Body of pancreas (tissue), 4 donors: Measurements from ENCODE around the gene NAA40. TPM values are rescaled to one million over a fixed set of nuclear protein-coding genes. Genes with fewer than 3 reads are reported as not detected.

Source experiments
- ATAC-seq: fragments of 150-250 bp; one replicate; pipeline ENCODE4 v1.9.1; 2016
- DNase-seq, 4 donors: peaks; one replicate each; pipeline ENCODE4 v3.0.0-alpha.2; 2019
- H3K27ac ChIP-seq, 4 donors: fragments of 200-600 bp; sonication (generic); 1 replicate in 3 of 4; 2 replicates in 1 of 4; pipeline versions ENCODE4 v1.5.1 to v1.6.1; 2016 to 2019; ENCODE audit warnings: mild to moderate bottlenecking in 1 of 4, mixed read lengths in 1 of 4, moderate library complexity in 1 of 4
- H3K27me3 ChIP-seq, 2 donors: fragments of 200-600 bp; sonication (generic); one replicate each; pipeline ENCODE4 v1.6.0; 2016; ENCODE audit warnings: mild to moderate bottlenecking in 1 of 2
- H3K36me3 ChIP-seq, 2 donors: fragments of 200-600 bp; sonication (generic); replicated peaks in 1 of 2; 2 replicates each; pipeline ENCODE4 v1.5.1; 2016; ENCODE audit warnings: low read depth in 2 of 2; ENCODE audit not compliant: insufficient read depth in 1 of 2
- H3K4me1 ChIP-seq: fragments of 200-600 bp; sonication (generic); one replicate; pipeline ENCODE4 v1.6.0; 2016
- H3K4me3 ChIP-seq, 2 donors: fragments of 200-600 bp; sonication (generic); 1 replicate in 1 of 2; 2 replicates in 1 of 2; pipeline ENCODE4 v1.5.1; 2016 to 2019
- H3K9me3 ChIP-seq, 3 donors: fragments of 200-600 bp; sonication (generic); 1 replicate in 2 of 3; 2 replicates in 1 of 3; pipeline ENCODE4 v1.5.1; 2016
- POLR2A ChIP-seq, 3 donors: fragments of 450-650 bp; IDR thresholded peaks; one replicate each; pipeline ENCODE4 v1.6.1; 2016; ENCODE audit warnings: antibody characterized with exemption in 3 of 3, mild to moderate bottlenecking in 2 of 3
- WGBS, 2 donors: methylation state at CpG; one replicate each; pipeline ENCODE4 v1.1.5; 2017; 5-methylcytosine and 5-hydroxymethylcytosine counted together
- intact Hi-C: fragments of 100-400 bp; cut with DNase I; formaldehyde crosslinking; loops from one replicate; pipeline ENCODE4 v1.15.1; 2023
- total RNA-seq, 2 donors: library from RNA; depleted of rRNA; stranded (reverse); fragments of >200 nt; gene quantifications; one replicate each; pipeline ENCODE4 v1.1.0, GENCODE V29; 2016
- TF ChIP-seq, protein P1 (sequence below), 7 experiments: fragments of 450-650 bp in 4 of 7; fragments of 200-600 bp in 3 of 7; sonication (generic) in 3 of 7; IDR thresholded peaks; one replicate each; pipeline ENCODE4 v1.5.1; 2016 to 2019; ENCODE audit warnings: antibody characterized with exemption in 7 of 7

The NAA40 gene
- total RNA-seq, 2 donors from 2014 or later = 14.3 to 21.8 TPM

DNA sequence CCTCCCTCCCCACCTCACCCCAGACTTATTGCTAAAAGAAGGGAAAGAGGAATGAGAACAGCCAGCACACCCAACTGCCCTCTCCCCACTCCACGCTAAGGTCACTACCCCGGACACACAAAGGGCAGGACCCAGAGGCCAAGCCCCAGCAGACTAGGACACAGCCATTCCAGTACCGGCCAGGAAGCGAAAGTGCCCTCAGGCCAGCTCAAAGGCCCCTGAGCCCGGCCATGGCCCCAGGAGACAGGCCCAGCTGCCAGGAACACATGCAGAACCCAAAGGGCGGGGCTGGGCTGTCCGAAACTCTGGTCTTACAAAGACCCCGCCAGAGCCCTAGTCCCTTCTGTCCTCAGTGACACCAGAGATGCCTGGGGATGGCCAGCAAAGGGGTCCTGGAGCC is 27.4 kb upstream of the NAA40 start:
- H3K4me3 ChIP-seq = no peak overlapping the region
- TF ChIP-seq, protein P1, sequence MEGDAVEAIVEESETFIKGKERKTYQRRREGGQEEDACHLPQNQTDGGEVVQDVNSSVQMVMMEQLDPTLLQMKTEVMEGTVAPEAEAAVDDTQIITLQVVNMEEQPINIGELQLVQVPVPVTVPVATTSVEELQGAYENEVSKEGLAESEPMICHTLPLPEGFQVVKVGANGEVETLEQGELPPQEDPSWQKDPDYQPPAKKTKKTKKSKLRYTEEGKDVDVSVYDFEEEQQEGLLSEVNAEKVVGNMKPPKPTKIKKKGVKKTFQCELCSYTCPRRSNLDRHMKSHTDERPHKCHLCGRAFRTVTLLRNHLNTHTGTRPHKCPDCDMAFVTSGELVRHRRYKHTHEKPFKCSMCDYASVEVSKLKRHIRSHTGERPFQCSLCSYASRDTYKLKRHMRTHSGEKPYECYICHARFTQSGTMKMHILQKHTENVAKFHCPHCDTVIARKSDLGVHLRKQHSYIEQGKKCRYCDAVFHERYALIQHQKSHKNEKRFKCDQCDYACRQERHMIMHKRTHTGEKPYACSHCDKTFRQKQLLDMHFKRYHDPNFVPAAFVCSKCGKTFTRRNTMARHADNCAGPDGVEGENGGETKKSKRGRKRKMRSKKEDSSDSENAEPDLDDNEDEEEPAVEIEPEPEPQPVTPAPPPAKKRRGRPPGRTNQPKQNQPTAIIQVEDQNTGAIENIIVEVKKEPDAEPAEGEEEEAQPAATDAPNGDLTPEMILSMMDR (IDR thresholded peaks at IDR 0.05) = no peak
- no peak for TF ChIP-seq POLR2A (IDR thresholded peaks at IDR 0.05)
- H3K27me3 ChIP-seq = no peaks in the 10 kb centered on the region
- no peaks in the 10 kb centered on the region for H3K9me3 ChIP-seq
- H3K27ac ChIP-seq = no peak overlapping the region
- peaks cover 0 to 14% of the 10 kb centered on the region in 2 donors for H3K36me3 ChIP-seq
- intact Hi-C loops = no loop called here
- no peak for DNase-seq
- peaks cover 8% of the 10 kb centered on the region for H3K4me1 ChIP-seq
- no peak for ATAC-seq
- 80 to 81% methylated on average over 2 to 7 of the region's 8 CpGs for WGBS, 2 donors

DNA sequence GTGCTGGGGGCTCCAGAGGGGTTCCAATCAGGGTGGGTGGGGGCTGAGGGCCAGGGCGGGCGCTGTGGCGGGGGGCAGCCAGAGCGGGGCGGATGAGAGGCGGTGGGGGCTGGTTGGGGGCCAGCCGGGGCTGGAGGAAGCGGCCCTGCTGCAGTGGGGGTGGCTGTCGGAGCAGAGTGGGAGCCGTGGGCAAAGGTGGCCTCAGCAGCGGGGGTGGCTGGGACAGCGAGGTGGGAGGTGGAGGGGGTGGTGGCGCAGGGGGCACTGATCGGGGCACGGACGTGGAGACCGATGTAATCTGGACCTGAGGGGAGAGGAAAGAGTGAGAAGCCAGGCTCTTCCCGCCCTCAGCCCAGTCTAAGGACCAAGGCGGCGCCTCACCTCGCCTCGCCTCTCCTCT is 26.9 kb upstream of the NAA40 start:
- DNase-seq (no peak), ATAC-seq (no peak)
- H3K27me3 ChIP-seq = no peaks in the 10 kb centered on the region
- H3K27ac ChIP-seq = no peak overlapping the region
- H3K4me1 ChIP-seq = peaks cover 12% of the 10 kb centered on the region
- TF ChIP-seq, protein P1 (IDR thresholded peaks at IDR 0.05) = no peak
- no peak for TF ChIP-seq POLR2A (IDR thresholded peaks at IDR 0.05)
- H3K4me3 ChIP-seq = no peak overlapping the region
- intact Hi-C loops = no loop called here
- no peaks in the 10 kb centered on the region for H3K9me3 ChIP-seq
- WGBS, 2 donors = 92 to 93% methylated on average over 18 to 22 of the region's 22 CpGs
- peaks cover 0 to 14% of the 10 kb centered on the region in 2 donors for H3K36me3 ChIP-seq

DNA sequence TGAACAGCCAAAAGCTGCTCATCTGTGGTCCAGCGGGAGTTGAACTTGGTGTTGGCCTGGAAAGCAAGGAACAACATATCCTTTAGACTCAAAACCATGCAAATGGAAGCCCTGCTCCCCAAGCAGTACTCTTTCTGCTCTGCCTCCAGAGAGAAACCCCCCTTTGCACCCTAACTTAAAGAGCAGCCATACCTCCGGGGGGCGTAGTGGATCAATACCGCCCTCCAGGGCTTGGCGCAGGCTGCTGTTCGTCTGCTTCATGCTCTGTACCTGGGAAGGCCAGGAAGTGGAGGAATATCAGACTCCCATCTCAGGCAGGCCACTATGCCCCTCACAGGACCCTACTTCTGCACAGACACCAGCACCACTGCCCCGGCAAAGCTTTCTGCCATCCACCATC is 26.1 kb upstream of the NAA40 start:
- Histone ChIP-seq H3K9me3 (no peaks in the 10 kb centered on the region), H3K4me3 (no peak overlapping the region), H3K27ac (no peak overlapping the region), H3K36me3 (peaks cover 0 to 9% of the 10 kb centered on the region in 2 donors), H3K4me1 (peaks cover 17% of the 10 kb centered on the region), H3K27me3 (no peaks in the 10 kb centered on the region)
- no peak for ATAC-seq
- TF ChIP-seq, protein P1 (IDR thresholded peaks at IDR 0.05) = no peak
- TF ChIP-seq POLR2A (IDR thresholded peaks at IDR 0.05) = no peak
- no peak for DNase-seq
- intact Hi-C loops = no loop called here
- WGBS, 2 donors = 85 to 89% methylated on average over 7 of the region's 7 CpGs

DNA sequence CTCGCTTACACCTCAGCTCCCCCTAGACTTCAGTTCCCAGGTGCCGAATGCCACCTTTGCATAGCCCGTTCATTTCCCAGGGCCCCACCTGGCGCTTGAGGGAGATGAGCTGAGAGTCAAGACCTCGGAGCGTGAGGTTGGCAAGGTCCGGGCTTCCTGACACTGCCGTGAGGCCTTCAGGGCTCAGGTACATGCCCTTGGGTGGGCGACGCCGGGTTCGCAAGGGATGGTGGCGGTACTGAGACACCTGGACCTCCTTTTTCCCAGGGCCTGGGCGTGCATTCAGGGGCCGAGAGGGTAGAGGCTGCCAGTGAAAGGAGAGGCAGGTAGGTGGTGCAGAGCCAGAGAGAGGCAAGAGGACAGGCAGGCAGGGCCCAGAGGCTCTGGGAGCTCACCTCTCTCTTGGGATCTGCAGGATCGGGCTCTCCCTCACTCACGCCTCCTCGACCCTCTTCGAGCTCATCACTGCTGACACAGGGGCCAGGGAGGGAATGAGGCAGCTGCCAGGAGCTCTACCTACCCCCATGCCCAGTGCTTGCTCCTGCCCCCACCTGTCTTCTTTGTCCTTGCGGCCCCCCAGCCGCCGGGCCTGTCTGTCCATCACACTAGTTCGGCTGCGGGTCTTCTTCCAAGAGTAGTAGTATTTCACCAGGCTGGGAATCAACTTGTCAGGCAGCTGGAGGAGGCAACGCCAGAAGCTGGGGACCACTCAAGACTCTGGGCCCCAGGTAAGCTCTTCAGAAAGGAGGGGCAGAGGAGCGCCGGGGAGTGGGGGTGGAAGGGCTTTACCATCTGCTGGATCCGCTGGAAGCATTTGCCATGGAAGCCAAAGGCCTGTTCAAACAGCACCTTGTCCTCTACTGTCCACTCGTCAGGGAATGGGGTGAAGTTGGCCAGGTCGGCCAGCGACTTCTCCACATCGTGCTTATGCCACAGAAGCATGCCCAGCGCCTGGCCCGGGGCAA is 24.7 kb upstream of the NAA40 start:
- Histone ChIP-seq H3K4me1 (peaks cover 32% of the 10 kb centered on the region), H3K9me3 (no peaks in the 10 kb centered on the region), H3K4me3 (no peak overlapping the region), H3K27me3 (no peaks in the 10 kb centered on the region), H3K36me3 (no peaks in the 10 kb centered on the region), H3K27ac (no peak overlapping the region)
- TF ChIP-seq, protein P1 (IDR thresholded peaks at IDR 0.05) = no peak
- no peak for TF ChIP-seq POLR2A (IDR thresholded peaks at IDR 0.05)
- DNase-seq (no peak), ATAC-seq (no peak)
- intact Hi-C loops = no loop called here
- WGBS, 2 donors = 85 to 86% methylated on average over 31 to 34 of the region's 34 CpGs
